Thyroid gland (tissue), 4 donors: Measurements from ENCODE around the gene PHPT1. TPM values are rescaled to one million over a fixed set of nuclear protein-coding genes. Genes with fewer than 3 reads are reported as not detected.

Experiments
- DNase-seq, 2 donors: peaks; one replicate each; pipeline ENCODE4 v3.0.0-alpha.2; 2019
- H3K27ac ChIP-seq, 3 donors: fragments of 200-600 bp; sonication (generic); 1 replicate in 2 of 3; 2 replicates in 1 of 3; pipeline ENCODE4 v1.5.1; 2016 to 2019; ENCODE audit warnings: mild to moderate bottlenecking in 1 of 3, moderate library complexity in 1 of 3
- H3K27me3 ChIP-seq: fragments of 200-600 bp; sonication (generic); one replicate; pipeline ENCODE4 v1.5.1; 2019
- H3K36me3 ChIP-seq, 2 donors: fragments of 200-600 bp; sonication (generic); one replicate each; pipeline ENCODE4 v1.5.1; 2016 to 2019
- H3K4me1 ChIP-seq, 2 donors: fragments of 200-600 bp; sonication (generic); one replicate each; pipeline ENCODE4 v1.5.1; 2017 to 2019
- H3K4me3 ChIP-seq, 3 donors: fragments of 200-600 bp; sonication (generic); replicated peaks in 1 of 3; 1 replicate in 2 of 3; 2 replicates in 1 of 3; pipeline ENCODE4 v1.5.1; 2016; ENCODE audit warnings: mild to moderate bottlenecking in 1 of 3
- H3K9me3 ChIP-seq: fragments of 200-600 bp; sonication (generic); one replicate; pipeline ENCODE4 v1.5.1; 2017
- CTCF ChIP-seq, 6 experiments: fragments of 200-600 bp in 3 of 6; fragments of 450-650 bp in 3 of 6; sonication (generic) in 3 of 6; IDR thresholded peaks; one replicate each; pipeline ENCODE4 v1.5.1; 2016 to 2019; ENCODE audit warnings: antibody characterized with exemption in 6 of 6, mild to moderate bottlenecking in 2 of 6, inconsistent platforms in 1 of 6, moderate library complexity in 1 of 6
- POLR2A ChIP-seq, 2 donors: fragments of 450-650 bp; IDR thresholded peaks; one replicate each; pipeline ENCODE4 v1.6.1; 2017; ENCODE audit warnings: antibody characterized with exemption in 2 of 2, mild to moderate bottlenecking in 2 of 2, moderate library complexity in 1 of 2
- WGBS, 2 donors: methylation state at CpG; one replicate each; pipeline ENCODE4 v1.1.5; 2017; 5-methylcytosine and 5-hydroxymethylcytosine counted together
- intact Hi-C: fragments of 100-400 bp; cut with DNase I; formaldehyde crosslinking; loops from one replicate; pipeline ENCODE4 v1.15.1; 2023
- total RNA-seq, 4 donors: library from RNA; depleted of rRNA; stranded (reverse); fragments of >200 nt; gene quantifications; one replicate each; pipeline ENCODE4 v1.2.3, GENCODE V29; 2016

Gene PHPT1
- total RNA-seq, 4 donors from 2014 or later, result 79.4 to 174 (median 115) TPM

DNA sequence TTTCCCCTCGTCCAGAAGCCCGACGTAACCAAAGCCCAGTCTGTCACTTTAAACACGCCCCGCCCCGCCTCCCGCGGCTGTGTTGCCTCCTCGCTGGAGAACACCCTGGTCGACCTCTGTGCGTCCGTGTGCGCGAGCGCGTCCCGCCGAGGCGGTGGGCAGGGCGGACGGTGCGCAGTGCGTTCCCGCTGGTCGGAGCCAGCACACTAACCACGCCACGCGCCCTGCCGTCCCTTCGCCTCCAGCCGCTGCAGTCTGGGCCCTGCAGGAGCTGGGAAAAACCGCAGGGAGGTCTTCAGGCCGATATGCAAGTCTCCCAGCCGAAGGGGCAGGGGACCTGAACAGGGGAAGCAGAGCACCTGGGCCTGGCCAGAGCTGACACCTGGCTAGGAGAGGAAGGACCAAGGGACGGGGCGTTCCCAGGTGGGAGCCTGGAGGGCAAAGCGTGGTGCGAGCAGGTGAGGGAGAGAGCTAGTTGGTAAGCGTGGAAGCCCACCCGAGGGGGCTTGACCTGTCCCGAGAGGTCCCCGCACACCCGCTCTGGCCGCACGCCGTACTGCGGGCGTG, 1.3 kb upstream of the PHPT1 start:
- DNase-seq, result peak; percentile 89 to 91
- TF ChIP-seq POLR2A (IDR thresholded peaks at IDR 0.05), result peak in 1 of 2 donors; percentile 82
- no peak for TF ChIP-seq CTCF (IDR thresholded peaks at IDR 0.05)
- H3K27me3 ChIP-seq, result no peaks in the 10 kb centered on the region
- peaks cover 7 to 10% of the 10 kb centered on the region in 2 donors for H3K36me3 ChIP-seq
- H3K27ac ChIP-seq, result peak overlapping the region; percentile 79 to 88 (median 84)
- 1 to 2% methylated on average over 12 to 35 of the region's 48 CpGs for WGBS, 2 donors
- intact Hi-C loops, result loop anchor here (5.0 to 10.0 kb wide), 2 partner anchors 94 to 187 kb away; partner anchors contain the start of genes FBXW5 and FUT7
- peaks cover 29 to 46% of the 10 kb centered on the region in 2 donors for H3K4me1 ChIP-seq
- peak overlapping the region; percentile 54 to 79 (median 75) for H3K4me3 ChIP-seq
- H3K9me3 ChIP-seq, result no peaks in the 10 kb centered on the region

DNA sequence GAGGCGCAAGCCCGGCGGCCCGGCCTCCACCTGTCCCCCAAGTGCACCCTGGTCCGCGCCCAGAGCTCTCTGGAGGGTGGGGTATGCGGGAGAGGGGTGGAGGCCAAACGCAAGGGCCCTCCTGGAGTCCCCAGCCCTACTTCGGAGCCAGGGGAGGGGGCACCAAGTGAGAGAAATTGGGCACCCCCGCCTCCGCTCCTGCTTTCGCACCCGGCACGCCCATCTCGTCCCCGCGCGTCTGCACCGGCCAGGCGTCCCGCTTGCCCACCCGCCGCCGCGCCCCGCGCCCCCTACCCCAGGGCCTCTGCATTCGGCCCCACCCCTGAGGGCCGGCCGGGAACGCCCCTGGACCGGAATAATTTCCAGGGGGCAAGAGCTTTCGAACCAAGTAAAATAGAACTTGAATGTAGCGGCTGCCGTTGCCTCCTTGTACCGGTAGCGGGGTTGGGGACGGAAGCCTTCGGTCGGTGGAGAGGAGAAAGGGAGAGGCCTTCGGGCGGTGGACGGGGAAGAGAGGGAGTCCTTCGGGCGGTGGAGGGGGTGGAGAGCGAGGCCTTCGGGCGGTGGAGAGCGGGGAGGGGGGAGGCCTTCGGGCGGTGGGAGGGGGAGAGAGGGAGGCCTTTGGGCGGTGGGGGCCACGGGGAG, 694 bp upstream of the PHPT1 start:
- DNase-seq, result peak; percentile 31 to 54
- peaks cover 7 to 10% of the 10 kb centered on the region in 2 donors for H3K36me3 ChIP-seq
- peak overlapping the region; percentile 54 to 79 (median 75) for H3K4me3 ChIP-seq
- H3K27me3 ChIP-seq, result no peaks in the 10 kb centered on the region
- intact Hi-C loops, result loop anchor here (5.0 to 10.0 kb wide), 2 partner anchors 94 to 186 kb away; partner anchors contain the start of genes FBXW5 and FUT7
- peak overlapping the region; percentile 79 to 88 (median 84) for H3K27ac ChIP-seq
- peaks cover 23 to 40% of the 10 kb centered on the region in 2 donors for H3K4me1 ChIP-seq
- H3K9me3 ChIP-seq, result no peaks in the 10 kb centered on the region
- WGBS, 2 donors, result 1 to 3% methylated on average over 30 of the region's 53 CpGs
- TF ChIP-seq POLR2A (IDR thresholded peaks at IDR 0.05) (no peak), CTCF (IDR thresholded peaks at IDR 0.05) (no peak)

- H3K27me3 ChIP-seq, result no peaks in the 10 kb centered on the region
- H3K9me3 ChIP-seq, result no peaks in the 10 kb centered on the region
- H3K27ac ChIP-seq, result peak overlapping the region in 2 of 3 donors; percentile 84 to 88
- peaks cover 16 to 31% of the 10 kb centered on the region in 2 donors for H3K4me1 ChIP-seq
- DNase-seq, result no peak
- no peak for TF ChIP-seq CTCF (IDR thresholded peaks at IDR 0.05)
- TF ChIP-seq POLR2A (IDR thresholded peaks at IDR 0.05), result no peak
- WGBS, 2 donors, result 49 to 71% methylated on average over 22 to 40 of the region's 43 CpGs
- H3K36me3 ChIP-seq, result peaks cover 7 to 10% of the 10 kb centered on the region in 2 donors
- intact Hi-C loops, result loop anchor here (5.0 to 10.0 kb wide), 2 partner anchors 92 to 185 kb away; partner anchors contain the start of genes FBXW5 and FUT7
- H3K4me3 ChIP-seq, result peak overlapping the region; percentile 15 to 54 (median 38)
Measured at GRCh38 chr9:136849960-136850865, 1.0 kb downstream of the PHPT1 start.

DNA sequence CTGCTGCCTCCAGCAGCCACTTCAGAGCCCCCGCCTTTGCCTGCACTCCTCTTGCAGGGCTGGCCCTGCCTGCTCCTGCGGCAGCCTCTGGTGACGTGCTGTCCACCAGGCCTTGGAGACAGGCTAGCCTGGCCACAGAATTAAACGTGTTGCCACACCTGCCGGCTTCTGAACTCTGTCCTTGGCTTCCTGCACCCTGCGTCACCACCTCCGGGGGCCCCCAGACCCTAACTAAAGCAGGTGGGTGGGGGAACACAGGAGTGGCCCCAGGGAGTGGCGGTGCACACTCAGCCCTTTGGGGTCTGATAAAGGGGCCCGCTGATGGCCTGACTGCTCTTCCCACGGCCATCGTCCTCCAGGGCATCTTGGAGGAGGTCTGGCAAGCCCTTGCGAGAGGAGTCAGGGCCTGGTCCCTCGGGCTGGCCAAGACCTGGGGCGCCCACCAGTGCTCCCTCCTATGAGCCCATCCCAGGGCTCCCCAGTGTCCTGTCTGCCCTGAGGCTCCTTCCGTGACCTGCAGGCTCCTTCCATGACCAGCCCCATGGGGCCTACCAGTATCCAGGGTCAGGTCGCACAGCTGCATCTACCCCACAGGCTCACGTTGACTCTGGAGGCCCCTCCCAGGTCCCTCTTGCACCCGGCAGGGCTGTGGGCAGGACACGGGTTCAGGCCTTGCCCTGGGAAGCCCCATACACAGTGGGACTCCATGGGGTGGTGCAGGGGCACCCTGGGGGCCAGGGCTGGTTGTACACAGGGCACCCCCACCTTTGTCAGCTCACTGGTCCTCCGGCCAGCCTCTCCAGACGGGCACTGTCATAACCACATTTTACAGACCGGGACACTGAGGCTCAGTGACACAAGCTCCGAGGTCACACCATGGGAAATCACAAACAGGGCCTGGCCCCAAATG, 1.9 kb downstream of the PHPT1 start:
- H3K4me1 ChIP-seq, result peaks cover 16 to 26% of the 10 kb centered on the region in 2 donors
- H3K4me3 ChIP-seq, result no peak overlapping the region
- no peaks in the 10 kb centered on the region for H3K9me3 ChIP-seq
- intact Hi-C loops, result no loop called here
- H3K27me3 ChIP-seq, result no peaks in the 10 kb centered on the region
- peaks cover 7 to 10% of the 10 kb centered on the region in 2 donors for H3K36me3 ChIP-seq
- no peak overlapping the region for H3K27ac ChIP-seq
- 87 to 95% methylated on average over 8 to 15 of the region's 23 CpGs for WGBS, 2 donors
- no peak for TF ChIP-seq CTCF (IDR thresholded peaks at IDR 0.05)
- DNase-seq, result no peak
